Activated CD4-positive, alpha-beta T cell treated with anti-CD3 and anti-CD28 coated beads, Interleukin-2, amount 50 U/mL, for 24 hours (primary cell): Measurements from ENCODE around the gene OSBPL9.
"Not testable (repeated sequence)": the region's sequence is repeated elsewhere in the genome, so short reads cannot be mapped to it uniquely, and the experiment has no call there.

Experiments used
- DNase-seq, 2 donors: peaks; one replicate each; pipeline ENCODE4 v3.0.0-alpha.2; 2020; ENCODE audit warnings: low read depth in 1 of 2, low spot score in 1 of 2

The OSBPL9 gene

GRCh38 chr1:51636191-51636590 lies 19.3 kb downstream of the OSBPL9 start:
- DNase-seq, result no peak

GRCh38 chr1:51636764-51637522 lies 20.1 kb downstream of the OSBPL9 start:
- no peak for DNase-seq

- DNase-seq, result no peak
These were observed 21.5 kb downstream of the OSBPL9 start for GRCh38 chr1:51638350-51638749.

- DNase-seq, result no peak
These were observed 22.8 kb downstream of the OSBPL9 start for GRCh38 chr1:51639694-51640093.

- DNase-seq, result no peak
These were observed 24.2 kb downstream of the OSBPL9 start for GRCh38 chr1:51641096-51641495.

- DNase-seq, result no peak
These were observed 25.8 kb downstream of the OSBPL9 start for GRCh38 chr1:51642739-51643142.

- DNase-seq, result no peak
These were observed 26.5 kb downstream of the OSBPL9 start for GRCh38 chr1:51643362-51643761.

- no peak for DNase-seq
These were observed 27.1 kb downstream of the OSBPL9 start for GRCh38 chr1:51644020-51644419.

- DNase-seq, result no peak
These were observed 27.8 kb downstream of the OSBPL9 start for GRCh38 chr1:51644533-51645197.

GRCh38 chr1:51646592-51646991 lies 29.7 kb downstream of the OSBPL9 start:
- not testable (repeated sequence) for DNase-seq

GRCh38 chr1:51648180-51649109 lies 31.6 kb downstream of the OSBPL9 start:
- DNase-seq, result no peak

- DNase-seq, result no peak
These were observed 32.8 kb downstream of the OSBPL9 start for GRCh38 chr1:51649593-51650091.

GRCh38 chr1:51650198-51650597 lies 33.3 kb downstream of the OSBPL9 start:
- no peak for DNase-seq

GRCh38 chr1:51651552-51651942 lies 34.7 kb downstream of the OSBPL9 start:
- DNase-seq, result no peak

- no peak for DNase-seq
These were observed 35.7 kb downstream of the OSBPL9 start for GRCh38 chr1:51652599-51652998.

GRCh38 chr1:51653127-51653526 lies 36.2 kb downstream of the OSBPL9 start:
- no peak for DNase-seq

- no peak for DNase-seq
These were observed 37.1 kb downstream of the OSBPL9 start for GRCh38 chr1:51654000-51654399.

GRCh38 chr1:51656374-51656773 lies 39.5 kb downstream of the OSBPL9 start:
- no peak for DNase-seq

GRCh38 chr1:51660580-51660979 lies 43.7 kb downstream of the OSBPL9 start:
- no peak for DNase-seq

GRCh38 chr1:51661081-51661518 lies 44.2 kb downstream of the OSBPL9 start:
- DNase-seq, result no peak

- no peak for DNase-seq
These were observed 46.2 kb downstream of the OSBPL9 start for GRCh38 chr1:51663105-51663504.
